DND-41 (cell line): ENCODE measurements around the gene INKA2.

Experiments used
- CTCF ChIP-seq: IDR thresholded peaks from 2 replicates; pipeline ENCODE4 v1.5.1; 2012; ENCODE audit warnings: borderline replicate concordance, low read length, moderate library complexity, mild to moderate bottlenecking; ENCODE audit not compliant: poor library complexity, severe bottlenecking; ENCODE audit errors: extremely low read depth
- EZH2 ChIP-seq: IDR thresholded peaks from 3 replicates; pipeline ENCODE4 v1.6.1; 2012; ENCODE audit warnings: borderline replicate concordance, low read depth, mild to moderate bottlenecking, moderate library complexity, low read length, inconsistent platforms; ENCODE audit not compliant: severe bottlenecking

GRCh38 chr1:111725192-111725591 lies 14.0 kb downstream of the INKA2 start:
- TF ChIP-seq CTCF (no peak), EZH2 (no peak)
